HL-60 (cell line): Measurements from ENCODE around the gene TPM2.

Source experiments
- DNase-seq, 2 experiments: peaks; one replicate each; pipeline ENCODE4 v3.0.0-alpha.2; 2010 to 2020; ENCODE audit warnings: low read depth in 1 of 2, low spot score in 1 of 2
- H3K27ac ChIP-seq: fragments of 250-450 bp; sonication (Bioruptor Pico); replicated peaks from 2 replicates; pipeline ENCODE4 v1.5.1; 2020; ENCODE audit warnings: mild to moderate bottlenecking, moderate library complexity
- H3K27me3 ChIP-seq: fragments of 250-450 bp; sonication (Bioruptor Pico); 2 replicates; pipeline ENCODE4 v1.5.1; 2021; ENCODE audit warnings: mild to moderate bottlenecking, moderate library complexity; ENCODE audit not compliant: insufficient read depth, poor library complexity, severe bottlenecking
- H3K4me3 ChIP-seq: replicated peaks from 2 replicates; pipeline ENCODE4 v1.5.1; 2011; ENCODE audit warnings: mild to moderate bottlenecking, control low read depth, low read length; ENCODE audit not compliant: insufficient read depth
- CTCF ChIP-seq: IDR thresholded peaks from one replicate; pipeline ENCODE4 v1.5.1; 2011; ENCODE audit warnings: low read length, control low read depth, inconsistent platforms; ENCODE audit not compliant: insufficient read depth
- GABPA ChIP-seq: IDR thresholded peaks from 2 replicates; pipeline ENCODE4 v1.6.1; 2012; ENCODE audit warnings: low read depth
- POLR2AphosphoS5 ChIP-seq: IDR thresholded peaks from 2 replicates; pipeline ENCODE4 v1.6.1; 2012; ENCODE audit warnings: low read depth
- REST ChIP-seq: IDR thresholded peaks from 2 replicates; pipeline ENCODE4 v1.6.1; 2012; ENCODE audit warnings: low read depth; ENCODE audit not compliant: insufficient replicate concordance
- SPI1 ChIP-seq: IDR thresholded peaks from 2 replicates; pipeline ENCODE4 v1.6.1; 2012; ENCODE audit warnings: low read depth, mild to moderate bottlenecking, borderline replicate concordance

The TPM2 gene

GRCh38 chr9:35700031-35700430 lies 10.3 kb upstream of the TPM2 start:
- DNase-seq, result no peak
- Histone ChIP-seq H3K27me3 (no peaks in the 10 kb centered on the region), H3K4me3 (no peak overlapping the region), H3K27ac (no peak overlapping the region)
- TF ChIP-seq REST (no peak), POLR2AphosphoS5 (no peak), CTCF (no peak), GABPA (no peak), SPI1 (no peak)

- no peak for TF ChIP-seq REST
- TF ChIP-seq POLR2AphosphoS5, result no peak
- TF ChIP-seq CTCF, result no peak
- no peak for TF ChIP-seq SPI1
- no peak for TF ChIP-seq GABPA
- Histone ChIP-seq H3K27ac (no peak overlapping the region), H3K4me3 (no peak overlapping the region), H3K27me3 (no peaks in the 10 kb centered on the region)
- DNase-seq, result no peak
These were observed 8.5 kb upstream of the TPM2 start for GRCh38 chr9:35698231-35698630.

GRCh38 chr9:35697486-35697885 lies 7.8 kb upstream of the TPM2 start:
- no peak for DNase-seq
- Histone ChIP-seq H3K27ac (no peak overlapping the region), H3K4me3 (no peak overlapping the region), H3K27me3 (no peaks in the 10 kb centered on the region)
- no peak for TF ChIP-seq GABPA
- no peak for TF ChIP-seq REST
- no peak for TF ChIP-seq CTCF
- TF ChIP-seq POLR2AphosphoS5, result no peak
- no peak for TF ChIP-seq SPI1
